NOMO-1 treated with dmso at 0.1 percent for 144 hours (cell line): Measurements from ENCODE around the gene TBC1D2B.

Experiments
- DNase-seq: peaks from one replicate; lab custom pipeline; 2025; ENCODE audit not compliant: unreplicated experiment; lab: John Stamatoyannopoulos, UW

Gene TBC1D2B

GRCh38 chr15:78097667-78098066 lies 20.2 kb upstream of the TBC1D2B start:
- DNase-seq: no peak

DNA sequence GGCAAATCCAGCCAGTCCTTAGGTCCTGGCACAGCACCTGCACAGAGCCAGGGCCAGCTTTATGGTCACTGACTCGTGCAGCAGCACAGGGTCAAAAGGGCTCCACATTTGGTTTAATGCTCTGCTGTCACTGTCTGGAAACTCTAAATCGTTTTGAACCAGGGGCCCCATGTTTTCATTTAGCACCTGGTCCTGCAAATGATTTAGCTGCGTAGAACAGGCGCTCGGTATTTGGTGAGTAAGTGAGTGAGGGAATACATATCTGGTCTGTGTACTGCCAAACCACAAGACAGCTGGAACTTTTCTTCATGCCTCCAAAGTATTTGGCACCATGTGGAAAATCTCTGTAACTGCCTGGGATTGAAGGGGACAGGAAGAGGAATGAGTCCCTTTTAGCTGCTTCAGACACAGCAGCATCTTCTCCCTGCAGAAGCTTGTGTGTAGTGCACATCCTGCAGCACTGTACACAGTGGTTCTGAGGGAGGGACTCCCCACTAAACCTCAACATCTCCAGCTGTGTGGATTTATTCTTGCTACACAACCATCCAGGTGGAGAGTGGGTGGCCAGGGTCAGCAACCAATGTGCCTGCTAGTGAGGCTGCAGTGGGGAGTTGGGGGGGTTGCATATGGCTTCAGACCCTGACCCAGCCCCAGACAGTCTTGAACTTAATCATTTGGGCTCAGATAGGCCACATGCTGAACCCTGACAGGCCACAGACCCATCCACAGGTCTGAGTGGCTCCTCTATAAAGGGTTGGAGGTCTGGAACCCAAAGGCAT lies 15.9 kb upstream of the TBC1D2B start:
- no peak for DNase-seq

- DNase-seq: no peak
Measured at GRCh38 chr15:78092261-78093041, 14.9 kb upstream of the TBC1D2B start, which contains the start of gene SH2D7. SH2D7 (plus strand) TSS chr15:78092561; CDS start chr15:78092585, 24 bp downstream.

DNA sequence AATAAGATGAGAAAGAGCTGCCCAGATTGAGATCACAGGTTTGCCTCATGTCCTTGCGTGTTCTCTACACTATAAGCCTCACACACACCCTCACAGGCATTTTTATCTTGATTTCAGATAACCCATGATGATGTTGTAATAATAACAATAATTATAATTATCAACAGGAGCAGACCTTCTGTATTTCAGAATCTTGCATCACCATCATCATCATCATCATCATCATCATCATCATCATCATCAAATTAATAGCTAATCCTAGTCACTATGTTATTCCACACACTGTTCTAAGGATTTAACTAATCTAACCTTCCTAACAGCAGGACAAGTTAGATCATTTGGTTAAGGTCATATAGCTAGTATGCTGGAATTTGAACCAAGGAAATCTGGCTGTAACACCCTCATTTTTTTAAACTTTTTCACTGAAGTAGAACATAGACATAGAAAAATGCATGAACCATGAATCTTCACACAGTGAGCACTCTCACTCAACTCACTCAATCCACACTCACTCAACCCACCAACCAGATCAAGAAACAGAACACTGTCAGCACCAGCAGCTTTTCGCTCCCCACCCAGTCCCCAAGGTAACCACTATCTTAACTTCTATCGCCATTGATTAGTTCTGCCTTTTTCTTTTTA lies 13.0 kb upstream of the TBC1D2B start:
- DNase-seq: no peak

- no peak for DNase-seq
Measured at GRCh38 chr15:78088773-78089080, 11.2 kb upstream of the TBC1D2B start.

- peak; percentile 70 for DNase-seq
Measured at GRCh38 chr15:78087951-78088772, 10.7 kb upstream of the TBC1D2B start.

DNA sequence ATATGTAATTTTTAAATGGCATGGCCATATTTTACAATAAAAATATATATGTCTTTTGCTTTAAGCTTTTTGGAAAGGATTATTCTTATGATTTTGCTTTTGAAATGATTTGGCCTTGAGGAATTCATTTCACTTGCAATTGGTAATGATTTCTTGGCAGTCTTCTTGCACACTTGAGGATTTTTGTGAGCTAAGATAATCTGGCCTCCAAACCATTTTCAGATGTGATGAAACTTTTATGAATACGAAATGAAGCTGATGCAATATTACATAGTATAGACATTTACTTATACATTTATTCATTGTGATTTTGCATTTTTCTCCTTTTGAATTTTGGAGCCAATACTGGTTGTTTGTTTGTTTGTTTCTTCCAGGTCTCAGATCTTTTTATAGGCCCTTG lies 8.4 kb upstream of the TBC1D2B start:
- DNase-seq: no peak

DNA sequence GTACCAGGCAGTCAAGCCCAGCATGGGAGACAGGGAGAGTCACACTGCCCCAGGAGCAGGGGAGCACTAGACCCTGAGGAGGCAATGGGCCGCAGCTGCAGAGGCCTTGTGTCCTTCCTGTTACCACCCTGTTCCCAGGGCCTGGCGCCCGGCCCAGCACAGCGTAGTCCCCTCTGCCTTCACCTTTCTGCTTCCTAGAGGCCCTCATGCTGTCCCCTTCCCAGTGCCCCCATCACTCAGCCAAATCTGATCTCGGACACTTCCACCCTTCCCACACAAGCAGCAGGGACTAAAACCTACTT lies 6.9 kb upstream of the TBC1D2B start:
- no peak for DNase-seq

GRCh38 chr15:78083687-78084448 lies 6.4 kb upstream of the TBC1D2B start:
- no peak for DNase-seq

DNA sequence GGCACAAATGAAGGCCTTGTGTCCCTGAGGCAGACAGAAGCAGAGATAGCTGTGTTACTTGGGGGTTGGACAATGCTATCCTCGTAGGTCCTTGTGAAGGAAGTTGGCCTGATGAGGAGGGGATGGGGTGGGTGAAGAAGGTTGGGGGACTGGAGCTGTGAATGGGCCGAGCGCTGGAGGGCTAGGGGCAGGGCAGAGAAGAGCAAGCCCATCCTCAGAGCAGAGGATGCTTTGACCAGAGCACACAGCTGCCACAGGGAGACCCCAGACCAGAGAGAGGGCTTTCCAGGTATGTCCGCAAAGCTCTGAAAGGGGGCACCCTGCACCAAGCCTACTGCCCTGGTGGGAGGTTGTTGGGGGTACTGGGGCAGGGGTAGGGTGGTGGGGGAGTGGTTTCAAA lies 5.7 kb upstream of the TBC1D2B start:
- DNase-seq: no peak

DNA sequence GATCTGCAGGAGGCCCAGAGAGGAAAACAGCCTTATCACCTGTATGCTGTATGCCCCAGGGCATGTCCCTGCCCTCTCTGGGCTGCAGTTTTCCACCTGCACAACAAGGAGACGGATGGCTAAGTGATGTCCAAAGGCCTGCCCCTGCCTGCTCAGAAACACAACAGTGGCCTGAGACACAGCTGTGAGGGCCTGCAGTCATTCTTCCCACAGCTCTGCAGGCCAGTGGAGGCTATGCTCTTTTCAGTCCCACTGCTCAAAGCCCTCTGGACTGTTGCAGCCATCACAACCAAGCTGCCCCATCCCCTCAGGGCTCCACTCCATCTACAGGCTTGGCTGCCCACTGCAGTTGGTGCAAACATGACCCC lies 5.2 kb upstream of the TBC1D2B start:
- no peak for DNase-seq

DNA sequence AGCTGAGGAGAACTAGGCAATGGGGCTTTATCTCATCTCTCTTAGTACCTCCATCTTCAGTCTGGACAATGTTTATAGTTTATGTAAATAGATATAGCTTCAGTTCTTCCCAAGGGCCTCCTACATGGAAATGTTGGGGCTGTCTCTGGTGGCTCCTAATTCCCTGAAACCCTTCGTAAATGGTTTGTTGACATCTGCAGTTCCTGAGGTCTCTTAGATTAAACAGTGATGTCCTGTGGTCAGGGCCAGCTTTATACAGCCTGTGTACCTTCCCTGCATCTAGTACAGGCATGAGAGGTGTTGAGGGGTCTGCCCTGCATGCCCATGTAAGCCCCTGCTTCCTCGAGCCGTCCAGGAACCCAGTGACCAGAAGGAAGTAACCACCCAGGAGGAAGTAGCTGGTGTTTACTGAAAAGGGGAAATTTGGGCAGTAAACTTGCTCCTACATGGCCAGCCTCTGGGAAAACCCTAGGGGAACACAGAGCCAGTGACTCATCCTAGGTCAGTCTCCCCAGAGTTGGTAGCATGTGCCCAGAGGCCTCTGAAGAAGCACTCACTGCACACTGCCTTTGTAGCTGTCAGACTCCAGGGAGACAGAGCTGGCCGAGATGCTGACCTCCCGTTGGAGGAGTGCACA lies 4.7 kb upstream of the TBC1D2B start:
- DNase-seq: no peak

DNA sequence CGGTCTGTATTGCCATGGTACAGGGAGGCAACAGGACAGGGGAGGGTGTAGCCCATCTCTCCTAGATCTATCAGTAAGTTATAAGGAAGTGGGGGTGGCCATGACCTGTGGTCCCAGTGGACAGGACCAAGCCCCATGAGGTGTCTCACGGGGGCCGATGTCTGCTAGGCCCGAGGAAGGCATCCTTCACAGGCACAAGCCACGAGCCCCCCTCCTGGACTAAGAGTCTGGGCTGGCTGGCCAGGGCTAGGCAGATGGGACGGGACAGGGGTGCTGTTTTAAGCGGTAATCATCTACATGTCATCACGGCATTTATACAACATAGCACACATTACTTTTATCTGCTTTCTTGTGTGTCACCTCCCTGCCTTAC lies 2.6 kb upstream of the TBC1D2B start:
- DNase-seq: no peak

GRCh38 chr15:78079298-78080087 lies 2.0 kb upstream of the TBC1D2B start:
- no peak for DNase-seq

- no peak for DNase-seq
Measured at GRCh38 chr15:78077871-78078210, 330 bp upstream of the TBC1D2B start.

DNA sequence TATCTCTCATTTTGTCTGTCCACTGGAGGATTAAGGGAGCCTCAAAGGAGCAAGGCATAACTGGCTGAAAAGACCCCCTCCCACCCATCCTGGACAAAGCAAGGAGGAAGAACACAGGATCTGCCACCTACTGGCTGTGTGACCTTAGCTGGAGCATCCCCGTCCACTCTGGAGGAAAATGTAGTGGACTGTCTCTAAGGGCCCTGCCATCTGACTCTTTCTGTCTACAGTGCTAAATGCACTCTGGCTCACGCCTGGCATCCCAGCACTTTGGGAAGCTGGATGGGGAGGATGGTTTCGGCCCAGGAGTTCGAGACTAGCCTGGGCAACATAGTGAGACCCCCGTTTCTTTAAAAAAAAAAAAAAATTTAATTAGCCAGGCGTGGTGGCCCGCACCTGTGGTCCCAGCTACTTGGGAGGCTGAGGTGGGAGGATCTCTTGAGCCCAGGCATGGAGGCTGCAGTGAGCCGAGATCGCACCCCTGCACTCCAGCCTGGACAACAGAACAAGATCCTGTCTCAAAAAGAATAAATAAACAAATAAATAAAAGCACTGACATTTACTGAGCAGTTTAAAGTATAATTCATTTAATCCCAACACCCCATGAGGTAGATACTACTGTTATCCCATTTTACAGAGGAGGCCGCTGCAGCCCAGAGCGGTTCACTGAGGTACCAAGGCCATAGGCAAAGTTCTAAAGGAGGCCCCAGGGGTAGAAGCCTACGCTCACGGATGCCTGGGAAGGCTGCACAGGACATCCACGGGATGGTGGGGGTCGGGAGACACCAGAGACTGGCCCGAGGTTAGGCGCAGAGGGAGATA lies 1.1 kb downstream of the TBC1D2B start:
- no peak for DNase-seq

DNA sequence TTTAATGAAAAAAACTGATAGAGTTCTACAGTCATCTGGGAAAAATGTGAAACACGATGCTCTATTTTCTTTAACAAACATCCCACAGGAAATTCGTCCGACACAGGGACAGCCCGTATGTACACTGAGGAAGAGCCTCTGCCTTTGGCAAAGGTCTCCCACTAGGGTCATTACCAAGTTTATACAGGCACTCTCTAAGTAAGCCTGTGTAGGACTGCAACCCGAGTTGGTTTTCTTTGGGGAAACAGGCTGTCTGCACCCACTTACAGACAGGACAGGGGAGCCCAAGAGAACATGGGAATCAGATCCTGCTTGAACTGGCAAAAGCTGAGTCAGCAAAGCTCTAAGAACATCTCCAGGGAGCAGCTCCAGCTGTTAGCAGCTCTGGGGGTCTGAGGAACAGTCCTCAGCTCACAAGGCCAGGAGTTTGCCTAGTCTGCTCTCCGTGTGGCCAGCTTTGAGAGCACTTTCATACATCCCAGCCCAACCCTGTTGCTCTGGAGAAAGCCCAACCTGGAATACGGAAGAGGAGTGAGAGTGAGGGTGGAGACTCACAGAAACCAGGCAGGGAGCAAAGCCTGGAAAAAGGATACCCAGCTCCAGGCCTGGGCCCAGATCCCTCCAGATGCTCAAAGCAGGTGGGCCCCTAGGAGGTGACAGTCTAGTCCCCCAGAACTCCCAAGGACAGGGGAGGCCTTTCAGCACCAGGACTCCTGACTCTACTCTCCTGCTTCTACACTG lies 1.9 kb downstream of the TBC1D2B start:
- no peak for DNase-seq
